ENCODE results near the gene GPR35. TPM values are rescaled to one million over a fixed set of nuclear protein-coding genes. Genes with fewer than 3 reads are reported as not detected.
A peak's percentile ranks its signal among the peaks of the same experiment; 100 is the strongest.

GPR35 gene, protein sequence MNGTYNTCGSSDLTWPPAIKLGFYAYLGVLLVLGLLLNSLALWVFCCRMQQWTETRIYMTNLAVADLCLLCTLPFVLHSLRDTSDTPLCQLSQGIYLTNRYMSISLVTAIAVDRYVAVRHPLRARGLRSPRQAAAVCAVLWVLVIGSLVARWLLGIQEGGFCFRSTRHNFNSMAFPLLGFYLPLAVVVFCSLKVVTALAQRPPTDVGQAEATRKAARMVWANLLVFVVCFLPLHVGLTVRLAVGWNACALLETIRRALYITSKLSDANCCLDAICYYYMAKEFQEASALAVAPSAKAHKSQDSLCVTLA
- total RNA-seq (2014; rRNA removed) (2.4 and 5.2 TPM in 2 replicates), Bru-seq, nascent RNA (percentile 45 among the genes with signal in this experiment), BruChase-seq, experiment 1, labeled RNA remaining after a 6-hour chase (percentile 69 among the genes with signal in this experiment), BruChase-seq, experiment 2, labeled RNA remaining after a 2-hour chase (percentile 61 among the genes with signal in this experiment)
- long read RNA-seq, partial matches to known transcripts = 0 of 4 reads
- long read RNA-seq, other reads (novel, unspliced or antisense) = 1 of 4 reads

DNA sequence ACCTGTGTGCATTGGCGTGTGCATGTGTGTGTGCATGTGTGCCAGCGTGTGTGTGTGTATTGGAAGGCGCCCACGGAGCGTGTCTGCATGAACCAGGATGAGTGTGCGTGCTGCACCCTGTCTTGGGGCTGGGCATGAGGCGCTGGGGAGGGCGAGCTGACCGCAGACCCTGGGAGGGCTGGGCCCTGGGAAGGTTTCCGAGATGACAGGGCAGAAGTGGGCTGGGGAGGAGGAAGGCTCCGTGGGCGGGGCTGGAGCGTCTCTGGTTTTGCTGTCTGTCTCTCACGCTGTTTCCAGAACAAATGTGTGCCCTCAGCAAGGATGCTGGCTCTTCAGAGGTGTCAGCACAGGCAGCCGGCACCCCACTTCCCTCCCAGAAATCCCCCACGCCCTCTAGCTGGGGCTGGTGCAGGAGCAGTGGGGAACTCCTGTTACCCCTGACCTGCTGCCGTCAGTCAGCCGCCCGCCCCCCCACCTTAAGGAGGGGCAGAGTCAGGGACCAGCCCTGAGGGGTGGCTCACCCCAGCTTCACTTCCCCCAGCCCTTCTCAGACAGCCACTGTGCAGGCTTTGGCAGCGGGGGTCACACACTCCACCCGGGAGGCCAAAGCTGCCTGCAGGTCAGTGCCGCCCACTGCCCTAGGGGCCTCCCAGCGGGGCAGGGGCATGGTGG is at the start of gene GPR35:
Gene GPR35, plus strand, starts transcription at position 531 of the 672 bp plus-strand sequence. CDS start 4,473 bp downstream, outside the sequence.
- Histone ChIP-seq H3K27ac (ENCODE audit: low read length) (no peak within 1 kb of the TSS), H3K9me2 (replicated peaks; ENCODE audit: low read length) (no peaks in the 10 kb centered on the region), H3K9ac (ENCODE audit: low read length) (no peak within 1 kb of the TSS), H3K4me3 (ENCODE audit: low read length) (no peak within 1 kb of the TSS), H3K4me2 (ENCODE audit: low read length) (no peak within 1 kb of the TSS), H4K20me1 (ENCODE audit: low read length) (no peaks in the 10 kb centered on the region), H3K9me3 (ENCODE audit: low read length) (no peaks in the 10 kb centered on the region), H3K4me1 (ENCODE audit: insufficient read depth, low read length) (no peaks in the 10 kb centered on the region), H3K36me3 (ENCODE audit: low read depth, low read length) (no peaks in the 10 kb centered on the region), H3K79me2 (ENCODE audit: low read length) (no peaks in the 10 kb centered on the region), H2AFZ (ENCODE audit: low read length) (no peak within 1 kb of the TSS), H3K27me3 (ENCODE audit: low read length) (no peaks in the 10 kb centered on the region), H3F3A (ENCODE audit: low read length, unreplicated experiment) (no peaks in the 10 kb centered on the region)
- ChIA-PET POLR2A (ENCODE audit: unreplicated experiment) (no interaction called here), CTCF (no interaction called here)
- ATAC-seq (no peak), DNase-seq (no peak)
- no TSS peak for BruUV-seq (replicated peaks)
- TF ChIP-seq, protein P1, sequence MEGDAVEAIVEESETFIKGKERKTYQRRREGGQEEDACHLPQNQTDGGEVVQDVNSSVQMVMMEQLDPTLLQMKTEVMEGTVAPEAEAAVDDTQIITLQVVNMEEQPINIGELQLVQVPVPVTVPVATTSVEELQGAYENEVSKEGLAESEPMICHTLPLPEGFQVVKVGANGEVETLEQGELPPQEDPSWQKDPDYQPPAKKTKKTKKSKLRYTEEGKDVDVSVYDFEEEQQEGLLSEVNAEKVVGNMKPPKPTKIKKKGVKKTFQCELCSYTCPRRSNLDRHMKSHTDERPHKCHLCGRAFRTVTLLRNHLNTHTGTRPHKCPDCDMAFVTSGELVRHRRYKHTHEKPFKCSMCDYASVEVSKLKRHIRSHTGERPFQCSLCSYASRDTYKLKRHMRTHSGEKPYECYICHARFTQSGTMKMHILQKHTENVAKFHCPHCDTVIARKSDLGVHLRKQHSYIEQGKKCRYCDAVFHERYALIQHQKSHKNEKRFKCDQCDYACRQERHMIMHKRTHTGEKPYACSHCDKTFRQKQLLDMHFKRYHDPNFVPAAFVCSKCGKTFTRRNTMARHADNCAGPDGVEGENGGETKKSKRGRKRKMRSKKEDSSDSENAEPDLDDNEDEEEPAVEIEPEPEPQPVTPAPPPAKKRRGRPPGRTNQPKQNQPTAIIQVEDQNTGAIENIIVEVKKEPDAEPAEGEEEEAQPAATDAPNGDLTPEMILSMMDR (conservative IDR thresholded peaks at IDR 0.05; ENCODE audit: low read depth, low read length) = no peak
- TF ChIP-seq EZH2 (IDR thresholded peaks at IDR 0.05; ENCODE audit: low read length, unreplicated experiment) = no peak
- TF ChIP-seq EZH2phosphoT487 (IDR thresholded peaks at IDR 0.05; ENCODE audit: borderline replicate concordance, low read length) = no peak
- intact Hi-C loops (cut with micrococcal nuclease) = no loop called here

DNA sequence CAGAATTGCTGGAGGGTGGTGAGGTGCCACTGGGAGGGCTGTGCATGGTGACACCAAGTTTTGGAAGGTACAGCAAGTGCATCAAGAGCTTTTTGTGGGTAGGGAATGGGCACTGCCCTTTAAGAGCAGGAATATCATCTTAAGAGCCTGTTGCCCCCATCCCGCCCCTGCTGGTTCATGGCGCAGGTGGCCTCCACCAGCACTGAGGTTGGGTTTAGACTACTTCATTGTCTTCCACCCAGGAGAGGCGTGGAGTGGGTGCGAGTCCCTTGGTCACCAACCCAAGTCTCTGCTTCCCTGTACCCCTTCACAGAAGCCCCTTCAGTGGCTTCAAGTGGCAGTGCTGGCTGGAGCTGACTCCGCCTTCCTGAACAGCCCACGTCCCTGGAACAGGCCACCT is 49.2 kb upstream of the GPR35 start:
- H3K9me3 ChIP-seq (ENCODE audit: low read length) = no peaks in the 10 kb centered on the region
- H3K9ac ChIP-seq (ENCODE audit: low read length) = no peak overlapping the region
- H3K9me2 ChIP-seq (replicated peaks; ENCODE audit: low read length) = no peaks in the 10 kb centered on the region
- H2AFZ ChIP-seq (ENCODE audit: low read length) = no peak overlapping the region
- H3K4me2 ChIP-seq (ENCODE audit: low read length) = no peak overlapping the region
- intact Hi-C loops (cut with micrococcal nuclease) = no loop called here
- peaks cover 25% of the 10 kb centered on the region for H3K79me2 ChIP-seq (ENCODE audit: low read length)
- POLR2A ChIA-PET (ENCODE audit: unreplicated experiment) = no interaction called here
- TF ChIP-seq EZH2phosphoT487 (IDR thresholded peaks at IDR 0.05; ENCODE audit: borderline replicate concordance, low read length) (no peak), EZH2 (IDR thresholded peaks at IDR 0.05; ENCODE audit: low read length, unreplicated experiment) (no peak)
- TF ChIP-seq, protein P1 (conservative IDR thresholded peaks at IDR 0.05; ENCODE audit: low read depth, low read length) = no peak
- no peak for ATAC-seq
- H3K27me3 ChIP-seq (ENCODE audit: low read length) = no peaks in the 10 kb centered on the region
- BruUV-seq (replicated peaks) = no TSS peak
- CTCF ChIA-PET = no interaction called here
- no peak overlapping the region for H3K4me3 ChIP-seq (ENCODE audit: low read length)
- no peak for DNase-seq
- H3K4me1 ChIP-seq (ENCODE audit: insufficient read depth, low read length) = peaks cover 27% of the 10 kb centered on the region
- no peak overlapping the region for H3K27ac ChIP-seq (ENCODE audit: low read length)
- H3K36me3 ChIP-seq (ENCODE audit: low read depth, low read length) = peaks cover 4% of the 10 kb centered on the region; the same call in 1 of the 2 replicates
- H4K20me1 ChIP-seq (ENCODE audit: low read length) = no peaks in the 10 kb centered on the region
- peaks cover 7% of the 10 kb centered on the region for H3F3A ChIP-seq (ENCODE audit: low read length, unreplicated experiment)

All from PC-3 (cell line).